HL-60/S4 treated with phorbol 12-myristate 13-acetate at 8.2 ng/mL for 4 days and 3 days (cell line): ENCODE data around the gene BMAL2.

Experiments
- in situ Hi-C: fragments of 300-500 bp; cut with MboI; formaldehyde crosslinking; loops from 2 replicates; pipeline ENCODE4 v1.15.0; 2022; ENCODE audit warnings: low sequenced_read_pairs

The BMAL2 gene

DNA sequence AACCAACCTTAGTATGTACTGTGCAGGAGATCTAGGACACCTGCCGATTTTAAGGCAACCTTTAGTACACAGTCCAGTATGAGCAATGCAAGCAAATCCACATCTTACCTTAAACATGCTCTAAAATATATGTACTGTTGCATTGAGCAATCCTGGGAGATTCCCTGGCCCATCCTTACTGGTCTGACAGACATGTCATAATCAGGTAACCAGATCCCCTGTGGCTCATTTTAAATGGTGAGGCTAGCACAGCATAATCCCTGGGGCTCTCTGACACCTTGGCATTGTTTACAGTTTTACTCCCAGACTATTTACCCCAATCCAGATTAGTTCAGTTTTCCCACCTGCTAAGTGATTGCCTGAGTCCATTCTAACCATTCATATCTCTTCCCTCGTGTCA is 15.1 kb downstream of the BMAL2 start:
- in situ Hi-C loops: no loop called here

- in situ Hi-C loops: no loop called here
Observed at GRCh38 chr12:27351476-27351875, 18.8 kb downstream of the BMAL2 start.

DNA sequence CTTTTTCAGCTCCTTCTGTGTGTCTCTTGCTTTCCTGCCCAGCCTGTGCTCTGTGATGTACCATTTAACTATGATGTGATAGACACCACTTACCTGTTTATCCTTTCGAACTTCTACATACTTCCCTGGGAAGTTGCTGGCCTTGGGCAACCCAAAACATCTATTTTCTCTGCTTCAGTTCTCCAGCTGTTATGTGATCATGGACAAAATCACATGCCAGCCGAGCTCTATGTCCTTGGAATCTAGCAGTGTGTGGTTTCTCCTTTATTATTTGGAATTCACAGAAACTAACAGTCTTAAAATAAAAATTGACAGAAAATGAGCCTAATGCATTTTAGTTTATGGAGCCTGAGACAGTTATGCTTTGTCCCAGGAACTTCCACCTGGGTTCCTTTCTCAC is 22.9 kb downstream of the BMAL2 start:
- in situ Hi-C loops: no loop called here

- in situ Hi-C loops: no loop called here
Observed at GRCh38 chr12:27355979-27356378, 23.3 kb downstream of the BMAL2 start.

GRCh38 chr12:27359578-27360340 is 27.1 kb downstream of the BMAL2 start:
- in situ Hi-C loops: no loop called here

GRCh38 chr12:27361372-27361771 is 28.7 kb downstream of the BMAL2 start:
- in situ Hi-C loops: no loop called here

DNA sequence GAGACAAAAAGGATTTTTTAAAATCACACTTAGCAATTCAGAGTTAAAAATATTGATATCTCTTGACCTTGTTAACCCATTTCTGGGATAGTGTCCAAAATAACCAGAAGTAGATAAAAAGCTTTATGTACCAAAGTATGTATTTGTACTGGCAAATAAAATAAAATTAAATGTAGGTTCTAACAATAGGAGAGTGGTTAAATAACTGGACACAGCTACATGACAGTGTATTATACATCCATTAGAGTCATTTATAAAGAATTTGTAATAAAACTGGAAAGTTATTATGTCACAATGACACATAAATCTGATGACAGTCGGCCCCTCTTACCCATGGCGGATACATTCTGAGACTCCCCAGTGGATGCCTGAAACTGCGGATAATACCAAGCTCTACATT is 34.0 kb downstream of the BMAL2 start:
- in situ Hi-C loops: no loop called here

DNA sequence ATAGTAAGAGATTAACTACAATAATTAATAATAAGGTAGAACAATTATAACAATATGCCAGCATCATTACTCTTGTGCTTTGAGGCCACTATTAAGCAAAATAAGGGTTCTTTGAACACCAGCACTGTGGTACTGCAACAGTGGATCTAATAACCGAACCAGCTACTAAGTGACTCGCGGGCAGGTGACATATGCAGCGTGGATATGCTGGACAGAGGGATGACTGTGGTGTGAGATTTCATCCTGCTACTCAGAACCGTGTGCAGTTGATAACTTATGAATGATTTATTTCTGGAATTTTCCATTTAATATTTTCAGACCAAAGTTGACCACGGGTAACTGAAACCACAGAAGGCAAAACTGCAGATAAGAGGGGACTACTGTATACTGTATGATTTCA is 34.4 kb downstream of the BMAL2 start:
- in situ Hi-C loops: no loop called here

DNA sequence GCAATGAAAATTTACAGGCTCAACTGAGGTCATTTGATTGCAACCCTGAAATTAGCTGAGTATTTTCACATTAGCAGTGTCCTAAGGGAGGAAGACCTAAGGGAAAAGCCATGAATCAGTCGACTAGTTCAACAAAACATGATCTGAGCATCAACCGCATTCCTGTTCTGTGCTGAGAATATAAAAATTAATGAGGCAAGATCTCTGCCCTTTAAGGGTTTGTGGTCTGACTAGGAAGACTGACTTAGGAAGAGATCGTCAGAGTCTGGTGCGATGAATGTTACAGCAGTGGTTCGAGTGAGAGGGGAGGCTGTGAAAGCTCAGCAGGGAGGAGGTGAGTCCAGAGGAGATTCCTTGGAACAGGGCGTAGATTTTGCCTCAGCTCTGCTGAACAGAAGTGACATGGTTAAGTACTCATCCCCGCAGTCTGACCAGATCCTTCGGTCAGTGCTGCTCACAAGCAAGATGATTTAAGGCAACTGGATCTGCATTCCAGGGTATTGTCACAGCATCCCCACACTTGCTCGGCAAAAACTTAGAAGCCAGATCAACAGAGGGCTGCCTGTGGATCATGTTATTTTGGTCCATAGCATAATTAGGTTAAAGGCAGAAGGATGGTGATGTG is 49.6 kb downstream of the BMAL2 start:
- in situ Hi-C loops: no loop called here
